ENCODE measurements around the gene IQSEC1. TPM values are rescaled to one million over a fixed set of nuclear protein-coding genes. Genes with fewer than 3 reads are reported as not detected.

Gene IQSEC1
- total and polyA plus RNA-seq, 10 of the 15 experiments (the other 5 are each of a cell fraction or from before 2014, with no cell fraction given) = 0.92 to 55.2 (median 8.5) TPM

- no TSS peak for BruUV-seq (replicated peaks)
- no peaks in the 10 kb centered on the region for H3K27me3 ChIP-seq (replicated peaks in 1 of 2; ENCODE audit: control insufficient read depth in 2 of 2, insufficient read depth in 2 of 2, low read length in 1 of 2)
- no peaks in the 10 kb centered on the region for H4K20me1 ChIP-seq (ENCODE audit: control insufficient read depth, insufficient read depth)
- SMC1A ChIA-PET (ENCODE audit: uncharacterized antibody, unreplicated experiment) = interaction anchor here (8.4 kb wide), 1 partner anchor 17 kb away, joined by 103 read pairs; no protein-coding TSS in a partner anchor
- POLR2A ChIA-PET = interaction anchor here (0.9 to 1.6 kb wide), 2 partner anchors 9 to 44 kb away, joined by 3 read pairs; partner anchors contain the start of gene RPL32
- intact Hi-C loops (cut with micrococcal nuclease; ENCODE audit: unreplicated experiment) (no loop called here), in situ Hi-C loops (cut with MboI) (no loop called here)
- peak overlapping the region; percentile 90 for H3K4me2 ChIP-seq (ENCODE audit: control insufficient read depth, insufficient read depth)
- H3K4me1 ChIP-seq (ENCODE audit: control insufficient read depth, insufficient read depth, low read length) = peaks cover 50% of the 10 kb centered on the region
- no peak for DNase-seq (ENCODE audit: low read depth, low spot score)
- no peaks in the 10 kb centered on the region for H3K36me3 ChIP-seq (ENCODE audit: control insufficient read depth in 2 of 2, insufficient read depth in 2 of 2, low read length in 1 of 2)
- no peaks in the 10 kb centered on the region; the same call in 2 of the 3 replicates for H3K9me3 ChIP-seq (replicated peaks; ENCODE audit: control insufficient read depth, insufficient read depth, low read length)
- H2AFZ ChIP-seq (ENCODE audit: control insufficient read depth, low read depth, low read length) = no peak overlapping the region; the same call in 1 of the 2 replicates
- no peaks in the 10 kb centered on the region for H3K79me2 ChIP-seq (ENCODE audit: control insufficient read depth, insufficient read depth, low read length)
- TF ChIP-seq JUND (IDR thresholded peaks at IDR 0.05; ENCODE audit: low read depth, low read length) = no peak
- TF ChIP-seq, protein P1, sequence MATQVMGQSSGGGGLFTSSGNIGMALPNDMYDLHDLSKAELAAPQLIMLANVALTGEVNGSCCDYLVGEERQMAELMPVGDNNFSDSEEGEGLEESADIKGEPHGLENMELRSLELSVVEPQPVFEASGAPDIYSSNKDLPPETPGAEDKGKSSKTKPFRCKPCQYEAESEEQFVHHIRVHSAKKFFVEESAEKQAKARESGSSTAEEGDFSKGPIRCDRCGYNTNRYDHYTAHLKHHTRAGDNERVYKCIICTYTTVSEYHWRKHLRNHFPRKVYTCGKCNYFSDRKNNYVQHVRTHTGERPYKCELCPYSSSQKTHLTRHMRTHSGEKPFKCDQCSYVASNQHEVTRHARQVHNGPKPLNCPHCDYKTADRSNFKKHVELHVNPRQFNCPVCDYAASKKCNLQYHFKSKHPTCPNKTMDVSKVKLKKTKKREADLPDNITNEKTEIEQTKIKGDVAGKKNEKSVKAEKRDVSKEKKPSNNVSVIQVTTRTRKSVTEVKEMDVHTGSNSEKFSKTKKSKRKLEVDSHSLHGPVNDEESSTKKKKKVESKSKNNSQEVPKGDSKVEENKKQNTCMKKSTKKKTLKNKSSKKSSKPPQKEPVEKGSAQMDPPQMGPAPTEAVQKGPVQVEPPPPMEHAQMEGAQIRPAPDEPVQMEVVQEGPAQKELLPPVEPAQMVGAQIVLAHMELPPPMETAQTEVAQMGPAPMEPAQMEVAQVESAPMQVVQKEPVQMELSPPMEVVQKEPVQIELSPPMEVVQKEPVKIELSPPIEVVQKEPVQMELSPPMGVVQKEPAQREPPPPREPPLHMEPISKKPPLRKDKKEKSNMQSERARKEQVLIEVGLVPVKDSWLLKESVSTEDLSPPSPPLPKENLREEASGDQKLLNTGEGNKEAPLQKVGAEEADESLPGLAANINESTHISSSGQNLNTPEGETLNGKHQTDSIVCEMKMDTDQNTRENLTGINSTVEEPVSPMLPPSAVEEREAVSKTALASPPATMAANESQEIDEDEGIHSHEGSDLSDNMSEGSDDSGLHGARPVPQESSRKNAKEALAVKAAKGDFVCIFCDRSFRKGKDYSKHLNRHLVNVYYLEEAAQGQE (IDR thresholded peaks at IDR 0.05; ENCODE audit: low read depth, low read length) = no peak
- TF ChIP-seq FOXM1 (IDR thresholded peaks at IDR 0.05; ENCODE audit: low read depth, low read length) = no peak
- no peak for TF ChIP-seq BACH1 (IDR thresholded peaks at IDR 0.05; ENCODE audit: borderline replicate concordance)
- TF ChIP-seq SUZ12 (IDR thresholded peaks at IDR 0.05; ENCODE audit: unreplicated experiment) = no peak
- no peak for TF ChIP-seq ZNF207 (IDR thresholded peaks at IDR 0.05; ENCODE audit: borderline replicate concordance)
- no peak for TF ChIP-seq NKRF (conservative IDR thresholded peaks at IDR 0.05)
- TF ChIP-seq DPF2 (IDR thresholded peaks at IDR 0.05) = no peak
- no peak for TF ChIP-seq IRF5 (IDR thresholded peaks at IDR 0.05; ENCODE audit: borderline replicate concordance)
- no peak for TF ChIP-seq SRF (IDR thresholded peaks at IDR 0.05; ENCODE audit: low read depth in 2 of 2, low read length in 2 of 2)
- TF ChIP-seq SUPT20H (IDR thresholded peaks at IDR 0.05; ENCODE audit: borderline replicate concordance, control insufficient read depth, low read depth, low read length) = no peak
- TF ChIP-seq FOS (IDR thresholded peaks at IDR 0.05; ENCODE audit: borderline replicate concordance, extremely low read depth, insufficient read length) = no peak
- no peak for ATAC-seq
- peak overlapping the region; percentile 45; the same call in 1 of the 2 replicates for H3K9ac ChIP-seq (ENCODE audit: control insufficient read depth, insufficient read depth, low read length)
- CTCF ChIA-PET = interaction anchor here (1.1 to 14.3 kb wide), 6 partner anchors 12 to 98 kb away, joined by 3 to 271 read pairs (median 6); partner anchors contain the start of gene RPL32
- H3K27ac ChIP-seq (ENCODE audit: control insufficient read depth, insufficient read depth) = peak overlapping the region; percentile 75
- no peak overlapping the region for H3K4me3 ChIP-seq
- FAIRE-seq = no peak
- 16% methylated on average over 4 of the region's 4 CpGs for WGBS (ENCODE audit: insufficient coverage, insufficient replicate concordance, low lambda C conversion rate, missing lambda C conversion rate)
- RAD21 ChIA-PET (ENCODE audit: unreplicated experiment) = interaction anchor here (0.8 to 2.2 kb wide), 5 partner anchors 15 to 98 kb away, joined by 4 to 6 read pairs (median 5); partner anchors contain the start of gene RPL32
Observed at GRCh38 chr3:12885583-12885930, 187.7 kb downstream of the IQSEC1 start.

Data from GM12878 (cell line).